K562 (cell line): ENCODE results near the gene PTPRB. TPM values are rescaled to one million over a fixed set of nuclear protein-coding genes. Genes with fewer than 3 reads are reported as not detected.

Experiments used
- ATAC-seq: fragments of 200-7000 bp; cut with Tn5 transposase; 3 replicates; pipeline ENCODE4 v1.9.1; 2020; ENCODE audit warnings: moderate library complexity
- BruUV-seq: library from RNA; stranded (reverse); fragments of 400-500 nt; replicated peaks from 2 replicates; lab custom pipeline; 2021; lab: Mats Ljungman, UMichigan
- CTCF ChIA-PET: fragments of 300-600 bp; formaldehyde crosslinking; extraction: SDS; loops from one replicate; lab custom pipeline; 2021; ENCODE audit warnings: low intra/inter-chr PET ratio; lab: Yijun Ruan, JAX
- POLR2A ChIA-PET: fragments of 300-600, 350-650 bp; sonication (Branson Sonifier 250); formaldehyde crosslinking; extraction: SDS; loops from one replicate; lab custom pipeline; 2021; ENCODE audit warnings: antibody characterized with exemption, inconsistent platforms; lab: Yijun Ruan, JAX
- DNase-seq, 4 experiments: peaks; one replicate each; pipeline versions ENCODE4 v3.0.0 to v3.0.0-alpha.2; 2011 to 2018; ENCODE audit warnings: low spot score in 3 of 4, mixed read lengths in 3 of 4; ENCODE audit errors: extremely low read depth in 1 of 4
- FAIRE-seq: peaks from 2 replicates; lab custom pipeline; 2011; peaks lifted over from hg19 to GRCh38; lab: Jason Lieb, UNC
- H2AFZ ChIP-seq: 2 replicates; pipeline ENCODE4 v1.6.0; 2011; ENCODE audit warnings: low read depth, low read length, control low read depth, inconsistent platforms
- H3K27ac ChIP-seq: fragments of 200-600 bp; 3 replicates; pipeline ENCODE4 v1.8.0; 2011; ENCODE audit warnings: low read depth, mild to moderate bottlenecking, control low read depth, inconsistent platforms, low read length, moderate library complexity, mixed read lengths; ENCODE audit errors: extremely low read depth
- H3K27me3 ChIP-seq, 2 experiments: fragments of 300-600 bp in 1 of 2; 2 replicates in 1 of 2; 3 replicates in 1 of 2; pipeline versions ENCODE4 v1.6.0 to v1.8.0; 2011; ENCODE audit warnings: inconsistent platforms in 2 of 2, low read length in 2 of 2, mild to moderate bottlenecking in 1 of 2, mixed read lengths in 1 of 2, moderate library complexity in 1 of 2; ENCODE audit not compliant: control insufficient read depth in 2 of 2, insufficient read depth in 2 of 2
- H3K36me3 ChIP-seq: fragments of 300-600 bp; 3 replicates; pipeline ENCODE4 v1.8.0; 2011; ENCODE audit warnings: mild to moderate bottlenecking, low read length, inconsistent platforms; ENCODE audit not compliant: control insufficient read depth, insufficient read depth
- H3K4me1 ChIP-seq, 2 experiments: fragments of 200-600 bp in 1 of 2; replicated peaks in 1 of 2; 2 replicates in 1 of 2; 3 replicates in 1 of 2; pipeline versions ENCODE4 v1.5.1 to v1.8.0; 2011; ENCODE audit warnings: inconsistent platforms in 2 of 2, low read length in 2 of 2, mild to moderate bottlenecking in 1 of 2, mixed read lengths in 1 of 2, moderate library complexity in 1 of 2; ENCODE audit not compliant: control insufficient read depth in 2 of 2, insufficient read depth in 2 of 2
- H3K4me2 ChIP-seq: 2 replicates; pipeline ENCODE4 v1.6.1; 2011; ENCODE audit warnings: low read length, control low read depth, inconsistent platforms, mixed read lengths; ENCODE audit not compliant: insufficient read depth
- H3K4me3 ChIP-seq: fragments of 200-600 bp; sonication (generic), shearing (Covaris generic); 2 replicates; pipeline ENCODE4 v1.5.1; 2016; ENCODE audit warnings: control low read depth, inconsistent platforms
- H3K79me2 ChIP-seq: fragments of 200-600 bp; 3 replicates; pipeline ENCODE4 v1.8.0; 2011; ENCODE audit warnings: low read length, inconsistent platforms; ENCODE audit not compliant: control insufficient read depth, insufficient read depth
- H3K9ac ChIP-seq, 2 experiments: 2 replicates each; pipeline versions ENCODE4 v1.6.0 to v1.6.1; 2011; ENCODE audit warnings: low read depth in 2 of 2, low read length in 2 of 2, control low read depth in 1 of 2, inconsistent platforms in 1 of 2, mild to moderate bottlenecking in 1 of 2, mixed read lengths in 1 of 2; ENCODE audit not compliant: insufficient read depth in 1 of 2
- H3K9me1 ChIP-seq: one replicate; pipeline ENCODE4 v1.6.0; 2011; ENCODE audit warnings: inconsistent platforms, mild to moderate bottlenecking, low read length, moderate library complexity; ENCODE audit not compliant: control insufficient read depth, insufficient read depth
- H3K9me3 ChIP-seq: replicated peaks from 2 replicates; pipeline ENCODE4 v1.5.1; 2011; ENCODE audit warnings: low read depth, low read length, inconsistent platforms; ENCODE audit not compliant: control insufficient read depth, insufficient read depth
- H4K20me1 ChIP-seq: replicated peaks from 2 replicates; pipeline ENCODE4 v1.6.1; 2011; ENCODE audit warnings: low read length, inconsistent platforms, mixed read lengths; ENCODE audit not compliant: control insufficient read depth, insufficient read depth
- CSDE1 ChIP-seq, 2 experiments: fragments of 450-650 bp; IDR thresholded peaks; 2 replicates each; pipeline ENCODE4 v1.6.1; 2016; ENCODE audit warnings: mild to moderate bottlenecking in 1 of 2
- ESRRA ChIP-seq: fragments of 450-650 bp; IDR thresholded peaks from 2 replicates; pipeline ENCODE4 v1.6.1; 2014; ENCODE audit warnings: low read depth, mild to moderate bottlenecking, moderate library complexity, borderline replicate concordance
- GTF2E2 ChIP-seq: fragments of 200-800 bp; sonication (Bioruptor generic); IDR thresholded peaks from 2 replicates; pipeline ENCODE4 v1.6.1; 2016; ENCODE audit warnings: missing genetic modification characterization, missing compliant biosample characterization
- HNRNPL ChIP-seq: fragments of 200-400 bp; formaldehyde crosslinking; IDR thresholded peaks from 2 replicates; pipeline ENCODE4 v1.6.1; 2017; ENCODE audit warnings: low read depth, mild to moderate bottlenecking, low read length
- NCOA1 ChIP-seq: fragments of 450-650 bp; IDR thresholded peaks from 2 replicates; pipeline ENCODE4 v1.6.1; 2016; ENCODE audit warnings: low read depth
- NFXL1 ChIP-seq: fragments of 450-650 bp; formaldehyde crosslinking; IDR thresholded peaks from 2 replicates; pipeline ENCODE4 v1.4.0; 2021; ENCODE audit warnings: mild to moderate bottlenecking
- RUNX1 ChIP-seq: sonication (generic); IDR thresholded peaks from 2 replicates; pipeline ENCODE4 v1.6.1; 2016; ENCODE audit warnings: antibody characterized with exemption, low read depth
- SOX6 ChIP-seq: fragments of 450-650 bp; IDR thresholded peaks from 2 replicates; pipeline ENCODE4 v1.6.1; 2014; ENCODE audit warnings: mild to moderate bottlenecking
- SRSF1 ChIP-seq: fragments of 200-400 bp; formaldehyde crosslinking; IDR thresholded peaks from 2 replicates; pipeline ENCODE4 v1.6.1; 2017; ENCODE audit warnings: mild to moderate bottlenecking, low read depth, low read length, moderate library complexity
- STAG1 ChIP-seq: sonication (generic); formaldehyde crosslinking; IDR thresholded peaks from 2 replicates; pipeline ENCODE4 v1.5.0; 2020; ENCODE audit warnings: missing genetic modification reagents, borderline replicate concordance
- ZNF311 ChIP-seq: fragments of 250-450 bp; sonication (Bioruptor Pico); IDR thresholded peaks from 2 replicates; pipeline ENCODE4 v1.4.0; 2020; ENCODE audit warnings: mild to moderate bottlenecking, moderate library complexity
- ZNF668 ChIP-seq: fragments of 250-450 bp; sonication (Bioruptor Pico); IDR thresholded peaks from 2 replicates; pipeline ENCODE4 v1.8.0; 2022; ENCODE audit warnings: mild to moderate bottlenecking, inconsistent platforms
- WGBS: fragments of 100-300 bp; shearing (Covaris generic); methylation state at CpG from one replicate; pipeline ENCODE4 v1.1.6; 2016; ENCODE audit warnings: low coverage, mixed read lengths; ENCODE audit not compliant: insufficient coverage; ENCODE audit errors: missing lambda C conversion rate; 5-methylcytosine and 5-hydroxymethylcytosine counted together
- in situ Hi-C: fragments of 300-500 bp; cut with MboI; formaldehyde crosslinking; loops from 4 replicates; pipeline ENCODE4 v1.15.0; 2018; ENCODE audit warnings: inconsistent platforms, mixed read lengths
- intact Hi-C: fragments of 100-400 bp; cut with micrococcal nuclease; formaldehyde crosslinking; loops from 2 replicates; pipeline ENCODE4 v1.14.2; 2022
- polyA plus RNA-seq, 8 experiments: library from polyadenylated mRNA; depleted of rRNA in 4 of 8; stranded (reverse) in 5 of 8; unstranded in 3 of 8; fragments of >200 nt; fragmentation: Nextera tagmentation in 2 of 8; fragmentation: Illumina TruSeq in 1 of 8; extraction: Ambion mirVana in 2 of 8; extraction: Trizol in 1 of 8; gene quantifications; 2 replicates each; pipeline versions ENCODE4 v1.2.1 to v1.2.3, GENCODE V29; 2011 to 2014; ENCODE audit warnings: inconsistent platforms in 1 of 8, missing spikeins in 1 of 8
- total RNA-seq, 7 experiments: library from RNA; depleted of rRNA in 6 of 7; stranded (reverse); fragments of >200 nt in 6 of 7; fragmentation: Illumina TruSeq in 2 of 7; extraction: Trizol in 2 of 7; gene quantifications; 2 replicates each; pipeline versions ENCODE4 v1.2.1 to v1.2.3, GENCODE V29; 2011 to 2021; ENCODE audit warnings: low replicate concordance in 1 of 7
- TF ChIP-seq, protein P1 (sequence below): fragments of 450-650 bp; IDR thresholded peaks from 2 replicates; pipeline ENCODE4 v1.6.1; 2016; ENCODE audit warnings: mild to moderate bottlenecking

PTPRB gene
- total and polyA plus RNA-seq, 9 of the 15 experiments (the other 6 are each of a cell fraction or from before 2014, with no cell fraction given) = 0.46 to 5.9 (median 3.1) TPM

DNA sequence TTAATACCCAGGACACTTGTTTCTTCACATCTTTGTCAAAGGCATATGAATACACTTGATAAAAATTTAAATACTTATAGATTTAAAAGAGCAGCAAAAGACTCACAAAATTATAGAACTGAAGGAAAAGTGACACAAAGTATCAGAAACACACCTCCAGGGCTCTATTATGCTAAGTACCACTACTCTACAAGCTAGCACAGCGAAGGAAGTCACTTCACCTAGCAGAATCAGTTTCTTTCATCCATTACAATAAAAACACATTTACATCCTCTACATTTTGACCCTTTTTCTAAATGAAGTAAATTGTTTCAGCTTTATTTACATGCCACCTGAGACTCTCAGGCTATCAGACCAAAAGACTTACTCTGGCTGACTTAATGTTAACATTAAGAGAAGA, 26.6 kb upstream of the PTPRB start:
- Histone ChIP-seq H3K27ac (peak overlapping the region; percentile 63; the same call in 2 of the 3 replicates), H3K9ac (peak overlapping the region in 1 of 2 experiments; percentile 50; a peak in 2 of 4 replicates)
- POLR2A ChIA-PET = interaction anchor here (0.5 to 1.1 kb wide), 3 partner anchors 17 to 195 kb away, joined by 3 read pairs; no protein-coding TSS in a partner anchor
- DNase-seq = no peak
- in situ Hi-C loops = no loop called here
- TF ChIP-seq ZNF668 (no peak), STAG1 (no peak), NCOA1 (no peak), NFXL1 (CRISPR knock-in tag) (no peak), GTF2E2 (tag) (no peak), CSDE1 (IDR thresholded peaks at IDR 0.05) (no peak), HNRNPL (no peak), RUNX1 (no peak), SOX6 (no peak), ESRRA (no peak), ZNF311 (CRISPR knock-in tag) (no peak), SRSF1 (no peak)
- TF ChIP-seq, protein P1, sequence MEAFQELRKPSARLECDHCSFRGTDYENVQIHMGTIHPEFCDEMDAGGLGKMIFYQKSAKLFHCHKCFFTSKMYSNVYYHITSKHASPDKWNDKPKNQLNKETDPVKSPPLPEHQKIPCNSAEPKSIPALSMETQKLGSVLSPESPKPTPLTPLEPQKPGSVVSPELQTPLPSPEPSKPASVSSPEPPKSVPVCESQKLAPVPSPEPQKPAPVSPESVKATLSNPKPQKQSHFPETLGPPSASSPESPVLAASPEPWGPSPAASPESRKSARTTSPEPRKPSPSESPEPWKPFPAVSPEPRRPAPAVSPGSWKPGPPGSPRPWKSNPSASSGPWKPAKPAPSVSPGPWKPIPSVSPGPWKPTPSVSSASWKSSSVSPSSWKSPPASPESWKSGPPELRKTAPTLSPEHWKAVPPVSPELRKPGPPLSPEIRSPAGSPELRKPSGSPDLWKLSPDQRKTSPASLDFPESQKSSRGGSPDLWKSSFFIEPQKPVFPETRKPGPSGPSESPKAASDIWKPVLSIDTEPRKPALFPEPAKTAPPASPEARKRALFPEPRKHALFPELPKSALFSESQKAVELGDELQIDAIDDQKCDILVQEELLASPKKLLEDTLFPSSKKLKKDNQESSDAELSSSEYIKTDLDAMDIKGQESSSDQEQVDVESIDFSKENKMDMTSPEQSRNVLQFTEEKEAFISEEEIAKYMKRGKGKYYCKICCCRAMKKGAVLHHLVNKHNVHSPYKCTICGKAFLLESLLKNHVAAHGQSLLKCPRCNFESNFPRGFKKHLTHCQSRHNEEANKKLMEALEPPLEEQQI = no peak
- TF ChIP-seq, all 486 proteins: peak for 0
- H3K4me3 ChIP-seq = peak overlapping the region; percentile 4; the same call in 1 of the 2 replicates
- H4K20me1 ChIP-seq = no peaks in the 10 kb centered on the region
- H3K9me3 ChIP-seq = no peaks in the 10 kb centered on the region
- no peaks in the 10 kb centered on the region for H3K27me3 ChIP-seq
- no peaks in the 10 kb centered on the region for H3K36me3 ChIP-seq
- FAIRE-seq (no peak), ATAC-seq (0 out of 3 replicates have a peak, but pooled peaks have one; percentile 7)
- BruUV-seq = no TSS peak
- peaks cover 3 to 33% of the 10 kb centered on the region in 2 experiments for H3K4me1 ChIP-seq
- intact Hi-C loops = loop anchor here (1.0 to 5.0 kb wide), 2 partner anchors 57 to 74 kb away; no protein-coding TSS in a partner anchor
- H3K79me2 ChIP-seq = peaks cover 7% of the 10 kb centered on the region
- 67% methylated on average over 1 of the region's 1 CpG for WGBS
- peak overlapping the region; percentile 58 for H3K4me2 ChIP-seq
- H3K9me1 ChIP-seq = no peaks in the 10 kb centered on the region
- peak overlapping the region; percentile 87 for H2AFZ ChIP-seq
- CTCF ChIA-PET = no interaction called here
